Muscle layer of colon (tissue), 2 donors: ENCODE data around the gene MYADM.
"Not testable (repeated sequence)": the region's sequence is repeated elsewhere in the genome, so short reads cannot be mapped to it uniquely, and the experiment has no call there.

Experiments used
- H3K27ac ChIP-seq: one replicate; pipeline ENCODE4 v1.7.0; 2013; ENCODE audit warnings: low read depth, mild to moderate bottlenecking, low read length, moderate library complexity
- H3K27me3 ChIP-seq, 2 donors: one replicate each; pipeline ENCODE4 v1.7.0; 2013; ENCODE audit warnings: low read length in 2 of 2, mild to moderate bottlenecking in 2 of 2; ENCODE audit not compliant: insufficient read depth in 2 of 2, control insufficient read depth in 1 of 2
- H3K36me3 ChIP-seq: one replicate; pipeline ENCODE4 v1.7.0; 2013; ENCODE audit warnings: mild to moderate bottlenecking, low read length; ENCODE audit not compliant: insufficient read depth
- H3K4me1 ChIP-seq: one replicate; pipeline ENCODE4 v1.7.0; 2013; ENCODE audit warnings: mild to moderate bottlenecking, low read length; ENCODE audit not compliant: insufficient read depth
- H3K4me3 ChIP-seq, 2 donors: one replicate each; pipeline ENCODE4 v1.7.0; 2013; ENCODE audit warnings: low read length in 2 of 2, low read depth in 1 of 2, mild to moderate bottlenecking in 1 of 2, moderate library complexity in 1 of 2
- H3K9ac ChIP-seq: one replicate; pipeline ENCODE4 v1.7.0; 2013; ENCODE audit warnings: low read length
- H3K9me3 ChIP-seq: one replicate; pipeline ENCODE4 v1.7.0; 2013; ENCODE audit warnings: mild to moderate bottlenecking, low read length
- donor health status: abdominal sarcoma.
- donor health status: Adenocarcinoma of cecum.

Gene MYADM

DNA sequence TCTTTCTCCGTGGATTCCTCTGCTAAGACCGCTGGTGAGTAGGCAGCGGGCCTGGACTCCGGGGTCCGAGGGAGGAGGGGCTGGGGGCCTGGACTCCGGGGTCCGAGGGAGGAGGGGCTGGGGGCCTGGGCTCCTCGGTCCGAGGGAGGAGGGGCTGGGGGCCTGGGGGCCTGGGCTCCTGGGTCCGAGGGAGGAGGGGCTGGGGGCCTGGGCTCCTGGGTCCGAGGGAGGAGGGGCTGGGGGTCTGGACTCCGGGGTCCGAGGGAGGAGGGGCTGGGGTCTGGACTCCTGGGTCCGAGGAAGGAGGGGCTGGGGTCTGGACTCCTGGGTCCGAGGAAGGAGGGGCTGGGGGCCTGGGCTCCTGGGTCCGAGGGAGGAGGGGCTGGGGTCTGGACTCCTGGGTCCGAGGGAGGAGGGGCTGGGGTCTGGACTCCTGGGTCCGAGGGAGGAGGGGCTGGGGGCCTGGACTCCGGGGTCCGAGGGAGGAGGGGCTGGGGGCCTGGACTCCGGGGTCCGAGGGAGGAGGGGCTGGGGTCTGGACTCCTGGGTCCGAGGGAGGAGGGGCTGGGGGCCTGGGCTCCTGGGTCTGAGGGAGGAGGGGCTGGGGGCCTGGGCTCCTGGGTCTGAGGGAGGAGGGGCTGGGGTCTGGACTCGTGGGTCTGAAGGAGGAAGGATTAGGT is 2.3 kb downstream of the MYADM start:
- H3K4me3 ChIP-seq, result peak overlapping the region; percentile 63 to 100
- peaks cover 36% of the 10 kb centered on the region for H3K36me3 ChIP-seq
- not testable (repeated sequence) for H3K9ac ChIP-seq, H3K27me3 ChIP-seq, H3K9me3 ChIP-seq
- peaks cover 47% of the 10 kb centered on the region for H3K4me1 ChIP-seq
- H3K27ac ChIP-seq, result peak overlapping the region; percentile 98

DNA sequence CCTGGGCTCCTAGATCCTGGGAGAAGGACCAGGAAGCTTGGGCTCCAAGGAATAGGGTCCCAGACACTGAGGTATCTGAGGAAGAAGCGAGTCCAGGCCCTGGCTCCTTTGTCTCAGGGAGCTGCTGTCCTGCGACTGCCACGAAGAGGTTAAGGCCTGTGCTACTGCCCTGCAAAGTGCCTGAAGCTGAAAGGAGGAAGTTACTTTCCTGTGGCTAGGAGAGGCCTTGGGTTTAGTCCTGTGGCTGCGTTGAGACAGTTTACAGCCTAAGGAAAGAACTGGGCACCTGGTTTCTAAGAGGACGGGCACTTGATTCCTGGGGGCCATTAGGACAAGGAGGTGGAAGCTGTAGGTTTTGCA is 2.8 kb downstream of the MYADM start:
- Histone ChIP-seq H3K36me3 (peaks cover 37% of the 10 kb centered on the region), H3K27me3 (no peaks in the 10 kb centered on the region), H3K27ac (peak overlapping the region; percentile 35), H3K4me1 (peaks cover 48% of the 10 kb centered on the region), H3K9ac (no peak overlapping the region), H3K9me3 (no peaks in the 10 kb centered on the region), H3K4me3 (peak overlapping the region in 1 of 2 donors; percentile 37)

DNA sequence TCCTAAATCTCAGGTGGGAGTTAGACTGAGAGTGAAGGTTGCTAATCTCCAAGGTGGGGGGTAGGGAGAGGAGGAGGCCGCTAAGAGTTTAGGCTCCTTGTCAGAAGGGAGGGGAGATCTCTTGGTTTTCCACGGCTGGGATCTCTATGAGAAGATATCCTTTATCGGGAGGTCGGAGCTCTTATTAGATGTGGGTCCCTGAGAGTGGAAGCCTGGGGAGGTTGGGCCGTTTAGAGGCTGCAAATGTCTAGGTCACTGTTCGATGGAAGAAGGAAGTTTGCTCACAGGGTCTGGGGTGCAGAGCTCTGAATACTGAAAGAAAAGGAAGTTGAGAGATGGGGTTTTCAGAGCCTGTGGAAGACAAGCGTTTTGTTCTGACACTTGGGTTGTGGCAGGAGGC is 3.8 kb downstream of the MYADM start:
- peaks cover 39% of the 10 kb centered on the region for H3K36me3 ChIP-seq
- no peaks in the 10 kb centered on the region for H3K9me3 ChIP-seq
- no peaks in the 10 kb centered on the region for H3K27me3 ChIP-seq
- H3K27ac ChIP-seq, result peak overlapping the region; percentile 35
- peak overlapping the region in 1 of 2 donors; percentile 37 for H3K4me3 ChIP-seq
- H3K4me1 ChIP-seq, result peaks cover 47% of the 10 kb centered on the region
- no peak overlapping the region for H3K9ac ChIP-seq

DNA sequence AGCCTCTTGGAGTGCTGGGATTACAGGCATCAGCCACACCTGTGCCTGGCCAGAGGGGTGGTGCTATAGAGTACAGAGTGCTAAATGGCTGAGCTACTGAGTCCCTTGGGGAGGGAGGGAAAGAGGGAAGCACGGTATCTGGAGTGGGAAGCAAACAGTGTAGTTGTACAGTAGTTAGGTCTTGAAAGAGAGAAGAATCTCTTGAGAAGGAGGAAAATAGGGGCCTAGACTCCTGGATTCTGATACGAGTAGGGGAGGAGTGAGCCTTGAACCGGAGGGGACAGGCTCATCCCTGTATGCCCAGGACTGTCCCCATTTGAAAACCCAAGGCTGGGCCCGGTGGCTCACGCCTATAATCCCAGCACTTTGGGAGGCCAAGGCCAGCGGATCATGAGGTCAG is 5.1 kb downstream of the MYADM start:
- Histone ChIP-seq H3K27ac (no peak overlapping the region), H3K36me3 (peaks cover 45% of the 10 kb centered on the region), H3K9ac (no peak overlapping the region), H3K4me1 (peaks cover 55% of the 10 kb centered on the region), H3K9me3 (no peaks in the 10 kb centered on the region), H3K27me3 (no peaks in the 10 kb centered on the region), H3K4me3 (no peak overlapping the region)

DNA sequence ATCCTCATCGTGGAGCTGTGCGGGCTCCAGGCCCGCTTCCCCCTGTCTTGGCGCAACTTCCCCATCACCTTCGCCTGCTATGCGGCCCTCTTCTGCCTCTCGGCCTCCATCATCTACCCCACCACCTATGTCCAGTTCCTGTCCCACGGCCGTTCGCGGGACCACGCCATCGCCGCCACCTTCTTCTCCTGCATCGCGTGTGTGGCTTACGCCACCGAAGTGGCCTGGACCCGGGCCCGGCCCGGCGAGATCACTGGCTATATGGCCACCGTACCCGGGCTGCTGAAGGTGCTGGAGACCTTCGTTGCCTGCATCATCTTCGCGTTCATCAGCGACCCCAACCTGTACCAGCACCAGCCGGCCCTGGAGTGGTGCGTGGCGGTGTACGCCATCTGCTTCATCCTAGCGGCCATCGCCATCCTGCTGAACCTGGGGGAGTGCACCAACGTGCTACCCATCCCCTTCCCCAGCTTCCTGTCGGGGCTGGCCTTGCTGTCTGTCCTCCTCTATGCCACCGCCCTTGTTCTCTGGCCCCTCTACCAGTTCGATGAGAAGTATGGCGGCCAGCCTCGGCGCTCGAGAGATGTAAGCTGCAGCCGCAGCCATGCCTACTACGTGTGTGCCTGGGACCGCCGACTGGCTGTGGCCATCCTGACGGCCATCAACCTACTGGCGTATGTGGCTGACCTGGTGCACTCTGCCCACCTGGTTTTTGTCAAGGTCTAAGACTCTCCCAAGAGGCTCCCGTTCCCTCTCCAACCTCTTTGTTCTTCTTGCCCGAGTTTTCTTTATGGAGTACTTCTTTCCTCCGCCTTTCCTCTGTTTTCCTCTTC is 6.3 kb downstream of the MYADM start:
- peak overlapping the region in 1 of 2 donors; percentile 20 for H3K4me3 ChIP-seq
- no peak overlapping the region for H3K9ac ChIP-seq
- no peaks in the 10 kb centered on the region for H3K9me3 ChIP-seq
- peaks cover 59% of the 10 kb centered on the region for H3K4me1 ChIP-seq
- no peak overlapping the region for H3K27ac ChIP-seq
- peaks cover 45% of the 10 kb centered on the region for H3K36me3 ChIP-seq
- peaks cover 0 to 2% of the 10 kb centered on the region in 2 donors for H3K27me3 ChIP-seq

DNA sequence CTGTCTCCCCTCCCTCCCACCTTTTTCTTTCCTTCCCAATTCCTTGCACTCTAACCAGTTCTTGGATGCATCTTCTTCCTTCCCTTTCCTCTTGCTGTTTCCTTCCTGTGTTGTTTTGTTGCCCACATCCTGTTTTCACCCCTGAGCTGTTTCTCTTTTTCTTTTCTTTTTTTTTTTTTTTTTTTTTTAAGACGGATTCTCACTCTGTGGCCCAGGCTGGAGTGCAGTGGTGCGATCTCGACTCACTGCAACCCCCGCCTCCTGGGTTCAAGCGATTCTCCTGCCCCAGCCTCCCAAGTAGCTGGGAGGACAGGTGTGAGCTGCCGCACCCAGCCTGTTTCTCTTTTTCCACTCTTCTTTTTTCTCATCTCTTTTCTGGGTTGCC is 6.9 kb downstream of the MYADM start:
- H3K9ac ChIP-seq, result no peak overlapping the region
- peaks cover 2 to 8% of the 10 kb centered on the region in 2 donors for H3K27me3 ChIP-seq
- H3K27ac ChIP-seq, result no peak overlapping the region
- H3K36me3 ChIP-seq, result peaks cover 45% of the 10 kb centered on the region
- peaks cover 64% of the 10 kb centered on the region for H3K4me1 ChIP-seq
- peak overlapping the region in 1 of 2 donors; percentile 20 for H3K4me3 ChIP-seq
- H3K9me3 ChIP-seq, result no peaks in the 10 kb centered on the region

DNA sequence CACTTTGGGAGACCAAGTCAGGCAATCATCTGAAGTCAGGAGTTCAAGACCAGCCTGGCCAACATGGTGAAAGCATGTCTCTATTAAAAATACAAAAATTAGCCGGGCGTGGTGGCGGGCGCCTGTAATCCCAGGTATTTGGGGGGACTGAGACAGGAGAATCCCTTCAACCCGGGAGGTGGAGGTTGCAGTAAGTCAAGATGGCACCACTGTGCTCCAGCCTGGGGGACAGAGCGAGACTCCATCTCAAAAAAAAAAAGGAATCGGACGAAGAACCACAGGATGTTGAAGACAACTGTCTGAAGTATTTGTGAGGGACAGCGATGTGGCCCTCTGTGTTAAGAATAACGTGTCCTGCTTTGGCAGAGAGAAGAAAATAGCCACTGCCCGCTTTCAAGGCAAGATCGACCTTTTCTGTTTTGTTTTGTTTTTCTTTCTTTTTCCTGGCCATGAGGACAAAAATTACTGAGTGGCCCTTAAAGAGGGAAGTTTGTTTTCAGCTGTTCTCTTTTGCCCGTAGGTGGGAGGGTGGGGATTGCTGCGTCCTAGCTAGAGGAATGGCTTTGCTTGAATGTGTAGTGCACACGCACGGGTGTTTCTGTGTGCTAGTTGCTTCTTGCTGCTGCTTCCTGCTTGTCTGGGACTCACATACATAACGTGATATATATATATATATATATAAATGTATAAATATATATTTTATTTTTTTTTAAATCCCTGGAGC is 8.1 kb downstream of the MYADM start:
- Histone ChIP-seq H3K36me3 (peaks cover 40% of the 10 kb centered on the region), H3K27ac (no peak overlapping the region), H3K4me1 (peaks cover 61% of the 10 kb centered on the region)

DNA sequence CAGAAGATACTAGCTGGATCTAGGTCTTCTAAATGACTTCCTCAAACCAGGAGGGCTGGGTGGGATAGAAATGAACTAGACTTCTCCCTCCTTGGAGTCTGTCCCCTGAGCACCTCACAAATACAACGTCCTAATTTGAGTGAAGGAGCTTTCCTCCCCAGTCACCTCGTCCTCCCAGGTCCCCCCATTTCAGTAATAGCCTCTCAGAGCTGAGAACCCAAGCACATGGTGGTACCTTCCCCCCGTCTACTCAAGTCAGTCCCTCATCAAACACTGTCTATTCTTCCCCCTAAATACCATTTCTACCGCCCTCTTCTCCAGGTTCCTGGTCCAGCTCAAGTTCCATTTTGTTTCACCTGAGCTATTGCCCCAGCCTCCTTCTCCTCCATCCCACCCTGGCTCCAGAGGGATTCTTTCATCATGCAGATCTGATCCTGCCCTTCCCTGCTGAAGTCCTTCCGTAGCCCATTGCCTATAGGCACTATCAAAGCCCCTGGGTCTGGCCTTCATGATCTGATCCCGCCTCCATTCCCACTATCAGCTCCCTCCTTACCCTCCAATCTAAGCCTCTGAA is 9.1 kb downstream of the MYADM start:
- no peak overlapping the region for H3K27ac ChIP-seq

More for the DNA sequence above, 8.1 kb downstream of the MYADM start:
- Histone ChIP-seq H3K9me3 (no peaks in the 10 kb centered on the region), H3K27me3 (peaks cover 14 to 20% of the 10 kb centered on the region in 2 donors), H3K9ac (no peak overlapping the region), H3K4me3 (no peak overlapping the region)

DNA sequence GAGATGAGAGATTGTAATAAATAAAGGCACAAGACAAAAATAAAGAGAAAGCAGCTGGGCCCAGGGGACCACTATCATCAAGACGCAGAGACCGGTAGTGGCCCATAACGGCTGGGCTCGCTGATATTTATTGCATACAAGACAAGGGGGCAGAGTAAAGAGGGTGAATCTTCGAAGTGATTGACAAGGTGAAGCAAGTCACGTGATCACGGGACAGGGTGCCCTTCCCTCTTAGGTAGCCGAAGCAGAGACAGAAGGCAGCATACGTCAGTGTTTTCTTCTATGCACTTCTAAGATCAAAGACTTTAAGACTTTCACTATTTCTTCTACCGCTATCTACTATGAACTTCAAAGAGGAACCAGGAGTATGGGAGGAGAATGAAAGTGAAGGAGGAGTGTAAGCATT is 9.7 kb downstream of the MYADM start:
- H3K4me1 ChIP-seq, result peaks cover 62% of the 10 kb centered on the region
- no peaks in the 10 kb centered on the region for H3K9me3 ChIP-seq
- peaks cover 30 to 33% of the 10 kb centered on the region in 2 donors for H3K27me3 ChIP-seq
- no peak overlapping the region for H3K4me3 ChIP-seq
- H3K9ac ChIP-seq, result no peak overlapping the region
- no peak overlapping the region for H3K27ac ChIP-seq
- peaks cover 34% of the 10 kb centered on the region for H3K36me3 ChIP-seq

More for the DNA sequence above, 9.1 kb downstream of the MYADM start:
- H3K9me3 ChIP-seq, result no peaks in the 10 kb centered on the region
- H3K9ac ChIP-seq, result no peak overlapping the region
- H3K4me3 ChIP-seq, result no peak overlapping the region
- H3K4me1 ChIP-seq, result peaks cover 63% of the 10 kb centered on the region
- peaks cover 24 to 26% of the 10 kb centered on the region in 2 donors for H3K27me3 ChIP-seq
- peaks cover 34% of the 10 kb centered on the region for H3K36me3 ChIP-seq

DNA sequence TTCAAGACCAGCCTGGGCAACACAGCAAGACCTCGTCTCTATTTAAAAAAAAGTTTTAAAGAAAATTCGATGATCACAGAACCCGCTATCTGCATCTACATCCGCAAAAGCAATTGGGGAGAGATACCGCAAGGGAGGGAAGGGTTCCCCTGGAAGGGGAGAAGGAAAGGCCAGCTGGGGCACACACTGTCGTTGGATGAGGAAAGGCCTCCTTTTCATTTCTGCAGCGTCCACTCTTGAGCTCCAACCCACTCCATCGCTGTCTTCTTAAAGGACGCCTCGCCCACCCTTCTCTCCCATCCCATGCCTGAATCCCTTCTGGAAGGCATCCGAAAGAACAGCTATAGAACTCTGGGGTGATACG is 11.1 kb downstream of the MYADM start:
- peaks cover 38 to 47% of the 10 kb centered on the region in 2 donors for H3K27me3 ChIP-seq
- no peaks in the 10 kb centered on the region for H3K9me3 ChIP-seq
- peaks cover 21% of the 10 kb centered on the region for H3K36me3 ChIP-seq
- no peak overlapping the region for H3K9ac ChIP-seq
- no peak overlapping the region for H3K27ac ChIP-seq
- peaks cover 50% of the 10 kb centered on the region for H3K4me1 ChIP-seq
- H3K4me3 ChIP-seq, result peak overlapping the region; percentile 11 to 56
